Activated gamma-delta T cell treated with Interleukin-2 at 50 U/mL for 16 hours (primary cell): ENCODE measurements around the gene VWA7.
"Not testable (repeated sequence)": the region's sequence is repeated elsewhere in the genome, so short reads cannot be mapped to it uniquely, and the experiment has no call there.

Experiments used
- DNase-seq: peaks from one replicate; pipeline ENCODE4 v3.0.0-alpha.2; 2020

VWA7 gene, protein sequence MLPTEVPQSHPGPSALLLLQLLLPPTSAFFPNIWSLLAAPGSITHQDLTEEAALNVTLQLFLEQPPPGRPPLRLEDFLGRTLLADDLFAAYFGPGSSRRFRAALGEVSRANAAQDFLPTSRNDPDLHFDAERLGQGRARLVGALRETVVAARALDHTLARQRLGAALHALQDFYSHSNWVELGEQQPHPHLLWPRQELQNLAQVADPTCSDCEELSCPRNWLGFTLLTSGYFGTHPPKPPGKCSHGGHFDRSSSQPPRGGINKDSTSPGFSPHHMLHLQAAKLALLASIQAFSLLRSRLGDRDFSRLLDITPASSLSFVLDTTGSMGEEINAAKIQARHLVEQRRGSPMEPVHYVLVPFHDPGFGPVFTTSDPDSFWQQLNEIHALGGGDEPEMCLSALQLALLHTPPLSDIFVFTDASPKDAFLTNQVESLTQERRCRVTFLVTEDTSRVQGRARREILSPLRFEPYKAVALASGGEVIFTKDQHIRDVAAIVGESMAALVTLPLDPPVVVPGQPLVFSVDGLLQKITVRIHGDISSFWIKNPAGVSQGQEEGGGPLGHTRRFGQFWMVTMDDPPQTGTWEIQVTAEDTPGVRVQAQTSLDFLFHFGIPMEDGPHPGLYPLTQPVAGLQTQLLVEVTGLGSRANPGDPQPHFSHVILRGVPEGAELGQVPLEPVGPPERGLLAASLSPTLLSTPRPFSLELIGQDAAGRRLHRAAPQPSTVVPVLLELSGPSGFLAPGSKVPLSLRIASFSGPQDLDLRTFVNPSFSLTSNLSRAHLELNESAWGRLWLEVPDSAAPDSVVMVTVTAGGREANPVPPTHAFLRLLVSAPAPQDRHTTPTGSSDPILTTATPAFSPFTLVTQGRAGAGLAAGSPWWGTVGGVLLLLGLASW

DNA sequence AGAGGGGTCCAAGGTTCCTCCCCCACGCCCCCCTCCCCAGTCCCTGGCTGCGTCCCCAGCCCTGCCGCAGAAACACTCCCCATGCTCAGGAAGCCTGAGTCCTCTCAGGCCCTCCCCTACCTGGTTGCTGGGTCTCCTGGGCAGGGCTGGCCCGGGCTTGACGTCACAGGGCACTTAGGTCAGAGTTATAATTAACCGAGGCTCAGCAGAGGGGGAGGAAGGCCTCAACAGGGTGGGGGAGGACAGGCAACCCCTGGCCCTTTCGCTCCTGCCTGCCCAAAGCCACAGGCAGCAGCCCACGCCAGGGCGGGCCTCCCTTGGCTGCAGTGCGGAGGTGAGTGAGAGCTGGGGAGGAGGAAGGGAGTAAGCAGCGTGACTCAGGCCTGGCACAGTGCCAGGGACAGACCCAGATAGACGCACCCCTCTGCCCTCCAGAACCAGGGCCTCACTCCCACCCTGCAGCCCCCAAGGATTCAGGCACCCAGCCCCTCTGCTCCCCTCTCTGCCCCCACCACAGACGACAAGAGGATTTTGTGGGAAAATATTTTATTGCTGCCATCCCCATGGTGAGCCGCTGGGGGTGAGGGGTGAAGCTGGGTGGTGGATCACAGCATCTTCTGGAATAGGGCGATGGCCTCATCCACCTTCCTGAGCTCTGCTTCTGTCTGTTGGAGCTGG is at the start of gene VWA7:
TSS of gene VWA7 (minus strand) at position 340 of the 678 bp plus-strand sequence. CDS start 549 bp downstream, outside the sequence.
- peak; percentile 58 for DNase-seq

DNA sequence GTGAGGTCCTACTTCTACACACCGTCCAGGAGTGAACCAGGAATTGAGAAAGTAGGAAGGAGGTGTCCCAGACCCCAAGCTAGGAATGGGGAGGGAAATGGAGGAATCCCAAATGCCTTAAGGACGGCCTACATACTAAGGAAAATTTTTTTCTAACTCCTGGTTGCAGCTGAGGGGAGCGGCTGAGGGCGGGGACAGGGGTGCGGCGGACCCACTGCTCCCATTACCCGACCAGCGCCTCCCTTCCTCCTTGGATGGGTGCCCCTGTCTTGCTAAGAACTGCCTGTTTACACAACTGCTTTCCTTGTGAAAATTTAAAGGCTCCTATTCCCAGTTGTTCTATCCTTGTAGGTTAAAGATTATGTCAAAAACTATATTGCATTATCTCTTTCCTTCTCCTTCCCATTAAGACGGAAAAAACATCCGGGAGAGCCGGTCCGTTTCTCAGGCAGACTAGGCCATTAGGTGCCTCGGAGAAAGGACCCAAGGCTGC is 49.7 kb upstream of the VWA7 start:
- DNase-seq: peak; percentile 23

DNA sequence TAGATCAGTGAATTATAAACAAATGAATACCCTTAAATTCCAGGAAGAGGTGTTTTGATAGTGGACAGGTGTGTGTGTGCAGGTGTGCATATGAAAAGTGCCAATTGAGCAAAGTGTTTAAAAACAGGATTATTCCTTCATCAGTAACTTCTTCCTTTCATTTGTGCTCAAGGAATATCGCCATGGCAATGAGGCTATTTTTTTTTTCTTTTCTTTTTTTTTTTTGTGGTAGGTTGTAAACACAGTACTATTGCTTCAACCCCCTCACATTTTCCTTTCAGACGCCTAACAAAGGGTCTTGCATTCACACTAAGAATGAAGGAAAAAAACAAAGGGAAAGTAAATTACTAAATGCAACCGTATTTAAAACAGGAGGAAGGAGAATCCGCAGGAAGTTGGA is 48.4 kb upstream of the VWA7 start:
- no peak for DNase-seq

DNA sequence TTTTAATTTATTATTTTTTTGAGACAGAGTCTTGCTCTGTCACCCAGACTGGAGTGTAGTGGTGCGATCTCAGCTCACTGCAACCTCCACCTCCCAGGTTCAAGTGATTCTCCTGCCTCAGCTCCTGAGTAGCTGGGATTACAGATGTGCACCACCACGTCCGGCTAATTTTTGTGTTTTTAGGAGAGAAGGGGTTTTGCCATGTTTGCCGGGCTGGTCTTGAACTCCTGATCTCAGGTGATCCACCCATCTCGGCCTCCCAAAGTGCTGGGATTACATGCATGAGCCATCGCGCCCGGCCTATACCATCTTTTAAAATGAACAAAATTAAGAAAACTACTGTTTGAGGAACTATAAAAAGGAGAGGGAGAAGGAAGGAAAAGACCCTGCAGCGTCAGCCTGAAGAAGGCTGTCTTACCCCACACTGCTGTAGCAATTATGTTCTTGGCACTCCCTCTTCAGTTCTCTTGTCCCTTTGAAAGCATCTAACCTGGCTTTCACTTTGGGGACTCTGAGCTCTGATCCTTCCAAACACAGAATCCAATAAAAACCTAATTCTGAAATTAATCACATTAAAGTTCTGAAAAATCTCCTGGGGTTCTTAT is 46.6 kb upstream of the VWA7 start:
- not testable (repeated sequence) for DNase-seq

DNA sequence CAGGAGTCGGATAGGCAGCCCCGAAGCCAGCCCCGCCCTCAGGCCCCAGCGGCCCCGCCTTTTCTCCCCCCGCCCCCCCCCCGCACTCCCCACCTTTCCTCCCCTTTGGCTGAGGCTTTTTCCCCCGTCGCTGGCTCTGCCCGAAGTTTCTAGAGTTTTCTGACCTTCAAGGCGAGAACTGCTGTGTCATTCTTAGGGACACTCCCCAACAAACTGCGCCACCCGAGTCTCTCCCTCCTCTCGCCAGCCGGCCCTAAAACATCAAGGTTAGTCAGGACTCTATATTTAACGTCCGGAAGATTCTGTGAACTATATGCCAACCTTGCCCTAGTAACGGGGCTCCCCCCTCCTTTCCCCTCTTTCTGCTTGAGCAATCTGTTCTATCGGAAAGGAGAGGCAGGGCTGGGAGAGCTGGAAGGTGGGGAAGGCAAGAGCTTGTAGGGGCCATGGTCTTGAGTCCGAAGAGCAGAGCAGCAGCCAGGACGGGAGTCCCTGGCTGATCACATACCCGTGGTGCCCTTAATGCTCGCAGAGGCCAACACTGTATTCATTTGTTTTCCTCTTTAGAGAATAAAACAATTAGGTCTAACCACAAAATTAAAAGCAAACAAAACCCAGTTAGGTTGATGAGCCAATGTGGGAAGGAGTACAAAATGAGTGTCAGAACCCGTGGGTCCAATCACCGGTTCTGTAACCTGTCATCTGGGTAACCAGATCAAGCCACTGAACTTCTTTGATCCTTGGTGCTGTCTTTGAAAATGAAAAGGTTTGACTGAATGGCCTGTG is 45.1 kb upstream of the VWA7 start:
- DNase-seq: peak; percentile 56

DNA sequence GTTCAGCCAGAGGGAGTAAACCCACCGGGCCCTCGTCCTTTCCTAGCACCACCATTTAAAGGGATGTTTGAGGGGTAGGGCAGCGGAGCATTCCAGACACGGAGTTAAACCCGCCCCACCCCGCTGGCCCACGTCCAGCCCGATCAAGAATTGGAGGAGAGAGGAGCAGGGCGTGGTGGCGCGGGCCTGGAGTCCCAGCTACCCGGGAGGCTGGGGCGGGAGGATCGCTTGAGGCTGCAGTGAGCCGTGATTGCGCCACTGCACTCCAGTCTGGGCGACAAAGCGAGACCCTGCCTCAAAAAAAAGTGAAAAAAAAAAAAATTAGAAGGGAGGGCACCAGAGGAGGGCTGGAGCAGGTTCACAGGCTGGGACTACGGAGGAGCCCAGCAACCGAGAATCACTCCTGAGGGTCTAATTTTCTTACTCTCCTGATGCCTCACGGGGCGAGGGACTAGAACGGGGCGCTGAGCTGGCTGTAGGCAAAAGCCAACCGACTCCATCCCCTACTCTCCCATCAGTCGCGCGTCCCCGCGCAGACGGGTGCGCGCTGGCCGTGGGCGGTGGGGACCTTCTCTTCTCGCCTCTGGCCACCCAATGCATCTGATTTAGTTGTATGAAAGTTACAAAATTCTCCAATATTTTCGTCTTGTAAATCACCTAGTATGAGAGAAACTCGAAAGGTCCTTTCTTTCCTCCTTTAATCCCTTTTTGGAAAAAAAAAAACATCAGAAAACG is 44.3 kb upstream of the VWA7 start:
- DNase-seq: peak; percentile 34

DNA sequence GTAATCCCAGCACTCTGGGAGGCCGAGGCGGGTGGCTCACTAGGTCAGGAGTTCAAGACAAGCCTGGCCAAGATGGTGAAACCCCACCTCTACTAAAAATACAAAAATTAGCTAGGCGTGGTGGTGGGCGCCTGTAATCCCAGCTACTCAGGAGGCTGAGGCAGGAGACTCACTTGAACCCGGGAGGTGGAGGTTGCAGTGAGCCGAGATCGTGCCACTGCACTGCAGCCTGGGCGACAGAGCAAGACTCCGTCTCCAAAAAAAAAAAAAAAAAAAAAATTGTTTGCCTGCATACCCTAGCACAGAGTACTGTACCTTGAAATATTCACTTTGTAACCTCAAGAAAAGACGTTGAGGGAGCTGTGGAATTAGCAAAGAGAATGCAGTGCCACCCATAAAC is 43.3 kb upstream of the VWA7 start:
- not testable (repeated sequence) for DNase-seq

DNA sequence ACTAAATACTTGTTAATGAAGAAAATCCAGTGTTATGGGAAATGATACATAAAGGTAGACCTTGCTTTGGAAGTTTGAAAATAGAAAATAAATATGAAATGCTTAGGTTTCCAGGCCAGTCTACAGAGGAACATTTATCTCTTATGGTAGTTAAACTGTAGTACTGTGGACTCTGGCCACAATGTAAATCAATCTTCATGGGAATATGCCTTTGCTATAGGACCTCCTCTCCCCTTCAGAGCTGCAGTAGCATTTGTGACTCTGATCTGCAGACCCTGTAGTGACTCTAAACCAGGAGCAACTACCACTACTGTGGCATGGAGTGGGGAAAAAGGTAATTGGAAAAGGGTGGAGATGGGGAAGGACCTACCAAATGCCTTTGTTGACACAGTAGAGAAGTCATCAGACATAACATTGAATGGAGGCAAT is 42.8 kb upstream of the VWA7 start:
- DNase-seq: no peak

DNA sequence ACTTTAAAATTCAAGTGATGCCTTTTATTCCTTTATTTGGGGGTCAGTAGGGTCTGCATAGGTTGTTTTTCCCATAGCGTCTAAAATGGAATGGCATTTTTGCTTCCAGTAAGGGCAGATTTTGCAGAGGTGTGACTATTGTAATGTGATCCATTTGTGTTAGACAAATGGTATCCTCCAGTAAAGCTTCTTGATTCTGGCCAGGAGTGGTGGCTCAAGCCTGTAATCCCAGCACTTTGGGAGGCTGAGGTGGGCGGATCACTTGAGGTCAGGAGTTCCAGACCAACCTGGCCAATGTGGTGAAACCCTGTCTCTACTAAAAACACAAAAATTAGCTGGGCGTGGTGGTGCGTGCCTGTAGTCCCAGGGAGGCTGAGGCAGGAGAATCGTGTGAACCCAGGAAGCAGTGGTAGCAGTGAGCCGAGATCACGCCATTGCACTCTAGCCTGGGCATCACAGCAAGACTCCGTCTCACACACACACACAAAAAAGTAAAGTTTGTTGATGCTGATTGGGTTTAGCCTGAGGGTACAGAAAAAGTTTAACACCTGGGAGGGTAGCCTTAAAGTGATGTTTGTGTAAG is 40.9 kb upstream of the VWA7 start:
- not testable (repeated sequence) for DNase-seq

DNA sequence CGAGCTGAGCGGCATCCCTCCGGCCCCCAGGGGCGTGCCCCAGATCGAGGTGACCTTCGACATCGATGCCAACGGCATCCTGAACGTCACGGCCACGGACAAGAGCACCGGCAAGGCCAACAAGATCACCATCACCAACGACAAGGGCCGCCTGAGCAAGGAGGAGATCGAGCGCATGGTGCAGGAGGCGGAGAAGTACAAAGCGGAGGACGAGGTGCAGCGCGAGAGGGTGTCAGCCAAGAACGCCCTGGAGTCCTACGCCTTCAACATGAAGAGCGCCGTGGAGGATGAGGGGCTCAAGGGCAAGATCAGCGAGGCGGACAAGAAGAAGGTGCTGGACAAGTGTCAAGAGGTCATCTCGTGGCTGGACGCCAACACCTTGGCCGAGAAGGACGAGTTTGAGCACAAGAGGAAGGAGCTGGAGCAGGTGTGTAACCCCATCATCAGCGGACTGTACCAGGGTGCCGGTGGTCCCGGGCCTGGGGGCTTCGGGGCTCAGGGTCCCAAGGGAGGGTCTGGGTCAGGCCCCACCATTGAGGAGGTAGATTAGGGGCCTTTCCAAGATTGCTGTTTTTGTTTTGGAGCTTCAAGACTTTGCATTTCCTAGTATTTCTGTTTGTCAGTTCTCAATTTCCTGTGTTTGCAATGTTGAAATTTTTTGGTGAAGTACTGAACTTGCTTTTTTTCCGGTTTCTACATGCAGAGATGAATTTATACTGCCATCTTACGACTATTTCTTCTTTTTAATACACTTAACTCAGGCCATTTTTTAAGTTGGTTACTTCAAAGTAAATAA is 40.2 kb upstream of the VWA7 start:
- peak; percentile 22 for DNase-seq

DNA sequence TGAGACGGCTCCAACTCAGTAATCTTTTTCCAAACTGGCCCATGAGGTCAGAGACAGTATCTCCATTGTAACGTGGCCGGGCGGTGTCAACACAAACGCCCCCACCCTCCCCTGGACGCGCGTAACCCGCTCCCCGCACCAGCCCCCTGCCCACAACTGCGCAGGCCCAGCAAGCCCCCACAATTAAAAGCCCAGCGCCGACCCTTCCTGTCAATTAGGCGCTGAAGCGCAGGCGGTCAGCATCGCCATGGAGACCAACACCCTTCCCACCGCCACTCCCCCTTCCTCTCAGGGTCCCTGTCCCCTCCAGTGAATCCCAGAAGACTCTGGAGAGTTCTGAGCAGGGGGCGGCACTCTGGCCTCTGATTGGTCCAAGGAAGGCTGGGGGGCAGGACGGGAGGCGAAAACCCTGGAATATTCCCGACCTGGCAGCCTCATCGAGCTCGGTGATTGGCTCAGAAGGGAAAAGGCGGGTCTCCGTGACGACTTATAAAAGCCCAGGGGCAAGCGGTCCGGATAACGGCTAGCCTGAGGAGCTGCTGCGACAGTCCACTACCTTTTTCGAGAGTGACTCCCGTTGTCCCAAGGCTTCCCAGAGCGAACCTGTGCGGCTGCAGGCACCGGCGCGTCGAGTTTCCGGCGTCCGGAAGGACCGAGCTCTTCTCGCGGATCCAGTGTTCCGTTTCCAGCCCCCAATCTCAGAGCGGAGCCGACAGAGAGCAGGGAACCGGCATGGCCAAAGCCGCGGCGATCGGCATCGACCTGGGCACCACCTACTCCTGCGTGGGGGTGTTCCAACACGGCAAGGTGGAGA is 38.1 kb upstream of the VWA7 start, which contains the start of the genes HSPA1A and HSPA1L:
TSS of gene HSPA1A (plus strand) at position 519 of the 814 bp plus-strand sequence. CDS start at position 733, 214 bp downstream.
TSS of gene HSPA1L (minus strand) at position 259 of the 814 bp plus-strand sequence. CDS start 3,311 bp downstream, outside the sequence.
- peak; percentile 51 for DNase-seq

DNA sequence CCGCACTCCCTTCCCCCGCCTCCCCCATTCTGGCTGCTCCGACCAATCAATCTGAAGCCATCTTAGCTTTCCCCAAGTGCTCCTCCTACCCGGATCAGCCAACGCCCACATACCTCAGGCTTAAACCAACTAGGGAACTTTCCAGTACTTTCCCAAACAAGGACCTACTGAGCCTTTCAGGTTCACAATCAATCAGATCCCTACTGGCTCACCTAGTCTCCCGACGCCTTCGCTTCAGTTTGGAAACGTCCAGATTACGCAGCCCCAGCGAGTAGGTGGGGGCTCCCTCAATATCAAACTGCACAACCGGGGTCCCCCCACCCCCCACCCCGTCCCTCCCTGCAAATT is 37.5 kb upstream of the VWA7 start:
- peak; percentile 59 for DNase-seq

DNA sequence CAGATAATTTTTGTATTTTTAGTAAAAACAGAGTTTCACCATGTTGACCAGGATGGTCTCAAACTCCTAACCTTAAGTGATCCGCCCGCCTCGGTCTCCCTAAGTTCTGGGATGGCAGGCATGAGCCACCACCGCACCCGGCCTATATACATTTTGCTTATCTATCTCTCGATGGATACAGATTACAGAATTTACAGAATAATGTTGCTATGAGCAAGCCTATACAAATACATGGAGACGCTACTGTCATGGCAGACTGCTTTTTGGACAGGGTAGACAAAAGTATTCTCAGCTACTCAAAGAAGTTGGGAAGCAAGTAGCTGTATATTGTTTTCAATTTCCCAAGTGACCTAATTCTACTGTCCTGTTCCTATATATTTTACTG is 36.3 kb upstream of the VWA7 start:
- DNase-seq: no peak

DNA sequence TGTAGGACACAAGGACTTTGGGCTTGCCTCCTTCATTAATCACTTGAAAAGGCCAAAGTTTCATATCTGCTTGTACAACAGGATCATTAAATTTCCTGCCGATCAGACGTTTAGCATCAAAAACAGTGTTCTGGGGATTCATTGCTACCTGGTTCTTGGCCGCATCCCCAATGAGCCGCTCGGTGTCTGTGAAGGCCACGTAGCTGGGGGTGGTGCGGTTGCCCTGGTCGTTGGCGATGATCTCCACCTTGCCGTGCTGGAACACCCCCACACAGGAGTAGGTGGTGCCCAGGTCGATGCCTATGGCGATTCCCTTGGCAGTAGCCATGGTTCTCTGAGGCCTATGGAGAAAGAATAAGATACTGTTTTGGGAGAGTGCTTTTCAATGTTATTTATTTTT is 34.5 kb upstream of the VWA7 start:
- DNase-seq: no peak

DNA sequence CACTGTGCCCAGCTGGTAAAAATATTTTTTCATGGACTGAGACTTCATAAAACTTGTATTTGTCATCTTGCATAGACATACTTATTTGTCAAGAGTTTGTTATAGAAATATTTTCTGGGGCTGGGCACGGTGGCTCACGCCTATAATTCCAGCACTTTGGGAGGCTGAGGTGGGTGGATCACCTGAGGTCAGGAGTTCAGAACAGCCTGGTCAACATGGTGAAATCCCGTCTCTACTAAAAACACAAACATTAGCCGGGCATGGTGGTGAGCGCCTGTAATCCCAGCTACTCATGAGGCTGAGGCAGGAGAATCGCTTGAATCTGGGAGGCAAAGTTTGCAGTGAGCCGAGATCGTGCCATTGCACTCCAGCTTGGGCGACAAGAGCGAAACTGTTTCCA is 31.5 kb upstream of the VWA7 start:
- not testable (repeated sequence) for DNase-seq

DNA sequence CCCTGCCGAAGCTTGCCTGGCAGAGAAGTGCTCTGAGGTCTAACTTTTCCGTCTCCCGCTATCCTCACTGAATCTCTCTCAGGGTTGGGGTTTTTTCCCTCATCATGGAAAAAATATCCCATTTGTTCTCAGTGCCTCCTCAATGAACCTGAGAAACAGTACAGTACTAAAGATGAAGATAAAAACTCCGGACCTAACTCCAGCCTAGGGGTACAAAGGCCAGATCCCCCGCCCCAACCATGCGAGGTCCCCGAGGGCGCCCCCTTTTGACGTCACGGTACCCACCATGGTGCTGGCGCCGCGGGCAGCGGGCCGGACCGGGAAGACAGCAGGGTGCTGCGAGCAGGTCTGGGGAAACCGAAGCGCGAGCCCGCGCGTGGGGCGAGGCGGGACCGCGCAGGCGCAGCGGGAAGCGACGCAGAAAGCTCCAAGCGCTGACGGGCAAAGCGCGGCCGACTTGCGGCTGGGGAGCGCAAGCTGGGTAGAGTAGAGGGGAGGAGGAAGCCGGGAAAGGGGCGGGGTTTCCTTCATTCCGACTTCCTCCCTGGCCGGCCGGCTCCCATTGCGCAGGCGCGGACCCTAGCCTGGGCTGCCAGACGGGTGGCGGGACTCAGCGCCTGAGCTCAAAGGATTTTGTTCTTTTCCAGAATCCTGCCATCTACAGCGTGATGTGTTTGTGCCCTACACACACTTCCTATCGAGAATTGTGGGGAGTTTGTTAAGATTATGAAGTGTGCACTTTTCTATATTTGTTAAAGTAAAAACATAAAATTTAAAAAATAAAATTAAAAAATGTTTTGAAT is 29.5 kb upstream of the VWA7 start, which contains the start of gene LSM2:
TSS of gene LSM2 (minus strand) at position 497 of the 803 bp plus-strand sequence. CDS start at position 288, 209 bp downstream.
- DNase-seq: peak; percentile 95

DNA sequence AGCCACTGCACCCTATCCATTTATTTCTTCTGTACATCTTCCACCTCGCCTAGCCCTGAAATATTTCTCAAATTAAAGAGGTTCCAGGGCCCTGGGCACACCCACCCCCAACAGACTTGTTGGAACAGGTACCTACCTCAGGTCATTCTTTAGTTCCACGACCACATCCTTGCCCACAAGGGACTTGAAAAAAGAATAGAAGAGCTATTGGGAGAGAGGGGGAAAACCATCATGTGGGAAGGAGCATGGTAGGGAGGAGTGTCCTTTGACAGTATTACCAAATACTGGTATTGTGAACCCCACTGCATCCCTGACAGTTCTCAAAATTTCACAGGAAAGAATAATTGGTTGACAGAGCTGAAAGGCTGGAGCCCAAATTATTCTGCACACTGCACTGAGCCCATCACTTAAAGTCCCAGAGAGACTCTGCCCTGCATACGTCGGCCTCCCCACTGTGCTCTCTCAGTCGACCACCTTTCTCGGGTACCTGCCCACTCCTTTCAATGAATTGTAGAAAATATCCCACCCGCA is 28.9 kb upstream of the VWA7 start:
- DNase-seq: no peak
